Coronary artery (tissue), 2 donors: ENCODE data around the gene GNL1.

Experiments
- DNase-seq: peaks from one replicate; pipeline ENCODE4 v3.0.0-alpha.2; 2017; ENCODE audit warnings: low spot score
- H3K27ac ChIP-seq, 2 donors: fragments of 200-600 bp; sonication (generic); one replicate each; pipeline ENCODE4 v1.5.1; 2016 to 2019
- H3K4me3 ChIP-seq: fragments of 200-600 bp; sonication (generic); 2 replicates; pipeline ENCODE4 v1.5.1; 2016; ENCODE audit warnings: mild to moderate bottlenecking, moderate library complexity
- TF ChIP-seq, protein P1 (sequence below): fragments of 200-600 bp; sonication (generic); IDR thresholded peaks from one replicate; pipeline ENCODE4 v1.5.1; 2019; ENCODE audit warnings: antibody characterized with exemption

GNL1 gene

DNA sequence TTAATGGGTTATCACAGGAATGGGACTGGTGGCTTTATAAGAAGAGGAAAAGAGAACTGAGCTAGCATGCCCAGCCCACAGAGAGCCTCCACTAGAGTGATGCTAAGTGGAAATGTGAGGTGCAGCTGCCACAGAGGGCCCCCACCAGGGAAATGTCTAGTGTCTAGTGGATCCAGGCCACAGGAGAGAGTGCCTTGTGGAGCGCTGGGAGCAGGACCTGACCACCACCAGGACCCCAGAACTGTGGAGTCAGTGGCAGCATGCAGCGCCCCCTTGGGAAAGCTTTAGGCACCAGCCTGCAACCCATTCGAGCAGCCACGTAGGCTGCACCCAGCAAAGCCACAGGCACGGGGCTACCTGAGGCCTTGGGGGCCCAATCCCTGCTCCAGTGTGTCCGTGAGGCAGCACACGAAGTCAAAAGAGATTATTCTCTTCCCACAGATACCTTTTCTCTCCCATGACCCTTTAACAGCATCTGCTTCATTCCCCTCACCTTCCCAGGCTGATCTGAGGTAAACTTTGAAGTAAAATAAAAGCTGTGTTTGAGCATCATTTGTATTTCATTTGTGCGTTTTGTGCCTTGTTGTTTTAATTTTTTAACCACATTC lies 62.5 kb downstream of the GNL1 start:
- DNase-seq: no peak
- TF ChIP-seq, protein P1, sequence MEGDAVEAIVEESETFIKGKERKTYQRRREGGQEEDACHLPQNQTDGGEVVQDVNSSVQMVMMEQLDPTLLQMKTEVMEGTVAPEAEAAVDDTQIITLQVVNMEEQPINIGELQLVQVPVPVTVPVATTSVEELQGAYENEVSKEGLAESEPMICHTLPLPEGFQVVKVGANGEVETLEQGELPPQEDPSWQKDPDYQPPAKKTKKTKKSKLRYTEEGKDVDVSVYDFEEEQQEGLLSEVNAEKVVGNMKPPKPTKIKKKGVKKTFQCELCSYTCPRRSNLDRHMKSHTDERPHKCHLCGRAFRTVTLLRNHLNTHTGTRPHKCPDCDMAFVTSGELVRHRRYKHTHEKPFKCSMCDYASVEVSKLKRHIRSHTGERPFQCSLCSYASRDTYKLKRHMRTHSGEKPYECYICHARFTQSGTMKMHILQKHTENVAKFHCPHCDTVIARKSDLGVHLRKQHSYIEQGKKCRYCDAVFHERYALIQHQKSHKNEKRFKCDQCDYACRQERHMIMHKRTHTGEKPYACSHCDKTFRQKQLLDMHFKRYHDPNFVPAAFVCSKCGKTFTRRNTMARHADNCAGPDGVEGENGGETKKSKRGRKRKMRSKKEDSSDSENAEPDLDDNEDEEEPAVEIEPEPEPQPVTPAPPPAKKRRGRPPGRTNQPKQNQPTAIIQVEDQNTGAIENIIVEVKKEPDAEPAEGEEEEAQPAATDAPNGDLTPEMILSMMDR: no peak
- Histone ChIP-seq H3K4me3 (no peak overlapping the region), H3K27ac (no peak overlapping the region)

DNA sequence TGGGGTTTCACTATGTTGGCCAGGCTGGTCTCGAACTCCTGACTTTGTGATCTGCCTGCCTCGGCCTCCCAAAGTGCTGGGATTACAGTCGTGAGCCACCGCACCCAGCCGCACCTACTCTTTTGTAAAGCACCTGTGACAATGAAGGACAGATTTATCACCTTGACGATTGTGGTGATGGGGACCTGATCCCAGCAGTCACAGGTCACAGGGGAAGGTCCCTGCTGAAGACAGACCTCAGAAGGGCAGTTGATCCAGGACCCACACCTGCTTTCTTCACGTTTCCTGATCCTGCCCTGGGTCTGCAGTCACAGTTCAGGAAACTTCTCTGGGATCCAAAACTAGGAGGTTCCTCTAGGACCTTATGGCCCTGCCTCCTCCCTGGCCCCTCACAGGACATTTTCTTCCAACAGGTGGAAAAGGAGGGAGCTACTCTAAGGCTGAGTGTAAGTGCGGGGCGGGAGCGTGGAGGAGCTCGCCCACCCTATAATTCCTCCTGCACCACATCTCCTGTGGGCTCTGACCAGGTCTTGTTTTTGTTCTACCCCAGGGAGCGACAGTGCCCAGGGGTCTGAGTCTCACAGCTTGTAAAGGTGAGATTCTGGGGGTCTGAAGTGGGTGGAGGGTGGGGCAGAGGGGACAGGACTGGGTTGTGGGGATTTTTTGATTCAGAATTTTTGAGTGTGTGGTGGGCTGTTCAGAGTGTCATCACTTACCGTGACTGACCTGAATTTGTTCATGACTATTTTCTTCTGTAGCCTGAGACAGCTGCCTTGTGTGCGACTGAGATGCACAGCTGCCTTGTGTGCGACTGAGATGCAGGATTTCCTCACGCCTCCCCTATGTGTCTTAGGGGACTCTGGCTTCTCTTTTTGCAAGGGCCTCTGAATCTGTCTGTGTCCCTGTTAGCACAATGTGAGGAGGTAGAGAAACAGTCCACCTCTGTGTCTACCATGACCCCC lies 64.0 kb downstream of the GNL1 start:
- DNase-seq: no peak
- Histone ChIP-seq H3K27ac (peak overlapping the region in 1 of 2 donors; percentile 17), H3K4me3 (peak overlapping the region; percentile 97)
- TF ChIP-seq, protein P1: no peak
